Lower leg skin (tissue), 4 donors: ENCODE measurements around the gene GPS2. TPM values are rescaled to one million over a fixed set of nuclear protein-coding genes. Genes with fewer than 3 reads are reported as not detected.
"Not testable (repeated sequence)": the region's sequence is repeated elsewhere in the genome, so short reads cannot be mapped to it uniquely, and the experiment has no call there.

Experiments used
- DNase-seq, 2 donors: peaks; one replicate each; pipeline ENCODE4 v3.0.0-alpha.2; 2019; ENCODE audit warnings: low spot score in 2 of 2
- H3K4me3 ChIP-seq: fragments of 200-600 bp; sonication (generic); 2 replicates; pipeline ENCODE4 v1.5.1; 2017; ENCODE audit warnings: mild to moderate bottlenecking, low read depth; ENCODE audit not compliant: poor library complexity, severe bottlenecking
- CTCF ChIP-seq, 3 donors: fragments of 450-650 bp; IDR thresholded peaks; one replicate each; pipeline ENCODE4 v1.5.1; 2016; ENCODE audit warnings: antibody characterized with exemption in 3 of 3, mild to moderate bottlenecking in 3 of 3, moderate library complexity in 2 of 3
- POLR2A ChIP-seq, 2 donors: fragments of 450-650 bp; IDR thresholded peaks; one replicate each; pipeline ENCODE4 v1.6.1; 2016 to 2017; ENCODE audit warnings: antibody characterized with exemption in 2 of 2, mild to moderate bottlenecking in 1 of 2, moderate library complexity in 1 of 2
- WGBS, 2 donors: methylation state at CpG; one replicate each; pipeline ENCODE4 v1.1.5; 2018; 5-methylcytosine and 5-hydroxymethylcytosine counted together
- intact Hi-C: fragments of 100-400 bp; cut with DNase I; formaldehyde crosslinking; loops from one replicate; pipeline ENCODE4 v1.15.0; 2023; ENCODE audit warnings: low total_unique reads
- total RNA-seq, 4 donors: library from RNA; depleted of rRNA; stranded (reverse); fragments of >200 nt; gene quantifications; one replicate each; pipeline ENCODE4 v1.1.0, GENCODE V29; 2016

Gene GPS2
- total RNA-seq, 4 donors from 2014 or later, result 48.8 to 93.6 (median 79.3) TPM

GRCh38 chr17:7334938-7335538 is 19.9 kb upstream of the GPS2 start:
- H3K4me3 ChIP-seq, result no peak overlapping the region
- WGBS, 2 donors, result 79 to 95% methylated on average over 3 of the region's 3 CpGs
- TF ChIP-seq CTCF (IDR thresholded peaks at IDR 0.05), result no peak
- no peak for TF ChIP-seq POLR2A (IDR thresholded peaks at IDR 0.05)
- DNase-seq, result no peak
- intact Hi-C loops, result no loop called here

GRCh38 chr17:7332600-7333069 is 17.5 kb upstream of the GPS2 start:
- DNase-seq, H3K4me3 ChIP-seq: not testable (repeated sequence)
- intact Hi-C loops, result loop anchor here (1.0 kb wide), 1 partner anchor 33 kb away; no protein-coding TSS in a partner anchor
- WGBS, 2 donors, result 44 to 52% methylated on average over 13 to 14 of the region's 14 CpGs

- DNase-seq, result no peak
- no peak for TF ChIP-seq POLR2A (IDR thresholded peaks at IDR 0.05)
- no peak for TF ChIP-seq CTCF (IDR thresholded peaks at IDR 0.05)
- H3K4me3 ChIP-seq, result no peak overlapping the region
- intact Hi-C loops, result no loop called here
- 52 to 62% methylated on average over 6 to 7 of the region's 7 CpGs for WGBS, 2 donors
Observed at GRCh38 chr17:7332111-7332510, 17.0 kb upstream of the GPS2 start.

- WGBS, 2 donors, result 52 to 60% methylated on average over 8 to 11 of the region's 13 CpGs
- intact Hi-C loops, result no loop called here
- DNase-seq, result no peak
- TF ChIP-seq CTCF (IDR thresholded peaks at IDR 0.05), result no peak
- no peak for TF ChIP-seq POLR2A (IDR thresholded peaks at IDR 0.05)
- no peak overlapping the region for H3K4me3 ChIP-seq
Observed at GRCh38 chr17:7330638-7331015, 15.5 kb upstream of the GPS2 start.

GRCh38 chr17:7329997-7330637 is 15.0 kb upstream of the GPS2 start:
- peak; percentile 71 to 94 for DNase-seq

More at GRCh38 chr17:7329997-7330637, 15.0 kb upstream of the GPS2 start:
- H3K4me3 ChIP-seq, result peak overlapping the region; percentile 43
- 0 to 1% methylated on average over 23 to 34 of the region's 34 CpGs for WGBS, 2 donors
- intact Hi-C loops, result loop anchor here (2.0 kb wide), 1 partner anchor 73 kb away; no protein-coding TSS in a partner anchor
- TF ChIP-seq CTCF (IDR thresholded peaks at IDR 0.05) (no peak), POLR2A (IDR thresholded peaks at IDR 0.05) (no peak)
